Kidney epithelial cell (primary cell): ENCODE results near the gene JCAD. TPM values are rescaled to one million over a fixed set of nuclear protein-coding genes. Genes with fewer than 3 reads are reported as not detected.

ENCODE experiments used
- DNase-seq: peaks from one replicate; pipeline ENCODE4 v3.0.0-alpha.2; 2010; ENCODE audit warnings: low read depth
- H3K27me3 ChIP-seq: 2 replicates; pipeline ENCODE4 v1.6.0; 2011; ENCODE audit warnings: low read length; ENCODE audit not compliant: control insufficient read depth, insufficient read depth
- H3K36me3 ChIP-seq: 2 replicates; pipeline ENCODE4 v1.5.1; 2011; ENCODE audit warnings: low read length; ENCODE audit not compliant: control insufficient read depth, insufficient read depth
- H3K4me3 ChIP-seq: 2 replicates; pipeline ENCODE4 v1.5.1; 2011; ENCODE audit warnings: low read depth, mild to moderate bottlenecking, control low read depth, low read length
- total RNA-seq: library from RNA; depleted of rRNA; stranded (reverse); fragments of >200 nt; gene quantifications from 2 replicates; pipeline ENCODE4 v1.2.3, GENCODE V29; 2015
- TF ChIP-seq, protein P1 (sequence below): IDR thresholded peaks from 2 replicates; pipeline ENCODE4 v1.5.1; 2011; ENCODE audit warnings: mild to moderate bottlenecking, moderate library complexity, low read length, control low read depth, inconsistent platforms; ENCODE audit not compliant: insufficient read depth, poor library complexity, severe bottlenecking

Gene JCAD
- total RNA-seq, 1 donor from 2014 or later: 1.7 TPM

DNA sequence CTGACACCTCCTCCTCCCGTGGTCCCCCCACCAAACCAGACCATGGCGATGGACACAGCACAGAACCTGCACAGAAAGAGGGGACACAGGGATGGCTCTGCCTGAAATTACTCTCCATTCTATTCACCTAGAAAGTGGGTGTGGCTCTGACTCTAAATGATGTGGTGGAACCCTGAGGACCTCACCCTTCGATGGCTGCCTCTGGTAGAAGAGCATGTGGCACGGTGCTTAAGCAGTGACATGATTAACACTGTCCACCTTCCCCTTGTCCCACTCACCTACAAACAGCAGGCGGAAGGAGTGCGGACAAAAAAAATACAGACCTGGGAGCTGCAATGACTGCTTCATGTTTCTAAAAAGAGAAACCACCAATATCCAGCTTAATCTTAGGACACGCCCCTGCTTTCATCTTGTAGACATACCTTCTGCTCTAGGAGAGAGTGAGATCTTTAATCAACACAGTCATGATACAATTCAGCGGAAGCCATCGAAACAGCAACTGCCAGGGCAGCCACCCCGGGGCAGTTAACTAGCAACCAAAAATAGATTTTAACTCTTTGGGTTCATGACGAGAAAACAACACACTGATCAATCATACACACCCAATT is 11.4 kb downstream of the JCAD start:
- TF ChIP-seq, protein P1, sequence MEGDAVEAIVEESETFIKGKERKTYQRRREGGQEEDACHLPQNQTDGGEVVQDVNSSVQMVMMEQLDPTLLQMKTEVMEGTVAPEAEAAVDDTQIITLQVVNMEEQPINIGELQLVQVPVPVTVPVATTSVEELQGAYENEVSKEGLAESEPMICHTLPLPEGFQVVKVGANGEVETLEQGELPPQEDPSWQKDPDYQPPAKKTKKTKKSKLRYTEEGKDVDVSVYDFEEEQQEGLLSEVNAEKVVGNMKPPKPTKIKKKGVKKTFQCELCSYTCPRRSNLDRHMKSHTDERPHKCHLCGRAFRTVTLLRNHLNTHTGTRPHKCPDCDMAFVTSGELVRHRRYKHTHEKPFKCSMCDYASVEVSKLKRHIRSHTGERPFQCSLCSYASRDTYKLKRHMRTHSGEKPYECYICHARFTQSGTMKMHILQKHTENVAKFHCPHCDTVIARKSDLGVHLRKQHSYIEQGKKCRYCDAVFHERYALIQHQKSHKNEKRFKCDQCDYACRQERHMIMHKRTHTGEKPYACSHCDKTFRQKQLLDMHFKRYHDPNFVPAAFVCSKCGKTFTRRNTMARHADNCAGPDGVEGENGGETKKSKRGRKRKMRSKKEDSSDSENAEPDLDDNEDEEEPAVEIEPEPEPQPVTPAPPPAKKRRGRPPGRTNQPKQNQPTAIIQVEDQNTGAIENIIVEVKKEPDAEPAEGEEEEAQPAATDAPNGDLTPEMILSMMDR: no peak
- Histone ChIP-seq H3K27me3 (no peaks in the 10 kb centered on the region), H3K36me3 (no peaks in the 10 kb centered on the region), H3K4me3 (no peak overlapping the region)
- no peak for DNase-seq

GRCh38 chr10:30047430-30047829 is 12.0 kb downstream of the JCAD start:
- Histone ChIP-seq H3K4me3 (no peak overlapping the region), H3K27me3 (no peaks in the 10 kb centered on the region), H3K36me3 (no peaks in the 10 kb centered on the region)
- no peak for DNase-seq
- TF ChIP-seq, protein P1: no peak

GRCh38 chr10:30046476-30046875 is 12.9 kb downstream of the JCAD start:
- Histone ChIP-seq H3K27me3 (no peaks in the 10 kb centered on the region), H3K36me3 (no peaks in the 10 kb centered on the region), H3K4me3 (no peak overlapping the region)
- no peak for DNase-seq
- TF ChIP-seq, protein P1: no peak

DNA sequence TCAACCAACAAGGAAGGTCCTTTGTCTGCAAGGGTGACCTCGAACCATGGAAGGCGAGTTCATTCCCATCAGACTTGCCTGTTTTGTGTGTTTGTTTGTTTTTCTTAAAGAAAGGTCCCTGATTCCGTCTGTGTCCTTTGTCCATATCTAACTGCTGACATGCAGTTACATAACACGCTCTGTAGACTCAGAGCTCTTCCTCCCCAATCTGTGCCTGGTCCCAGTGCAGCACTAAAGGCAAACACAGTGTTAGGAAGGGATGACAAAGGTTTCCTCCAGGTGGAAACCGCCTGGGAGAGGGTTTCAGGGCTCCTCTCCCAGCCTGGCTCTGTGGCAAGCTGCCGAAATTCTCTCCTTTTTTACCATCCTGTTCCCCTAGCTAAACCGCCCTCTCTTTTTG is 13.4 kb downstream of the JCAD start:
- no peaks in the 10 kb centered on the region for H3K36me3 ChIP-seq
- TF ChIP-seq, protein P1: no peak
- no peak overlapping the region for H3K4me3 ChIP-seq
- no peaks in the 10 kb centered on the region for H3K27me3 ChIP-seq
- no peak for DNase-seq

DNA sequence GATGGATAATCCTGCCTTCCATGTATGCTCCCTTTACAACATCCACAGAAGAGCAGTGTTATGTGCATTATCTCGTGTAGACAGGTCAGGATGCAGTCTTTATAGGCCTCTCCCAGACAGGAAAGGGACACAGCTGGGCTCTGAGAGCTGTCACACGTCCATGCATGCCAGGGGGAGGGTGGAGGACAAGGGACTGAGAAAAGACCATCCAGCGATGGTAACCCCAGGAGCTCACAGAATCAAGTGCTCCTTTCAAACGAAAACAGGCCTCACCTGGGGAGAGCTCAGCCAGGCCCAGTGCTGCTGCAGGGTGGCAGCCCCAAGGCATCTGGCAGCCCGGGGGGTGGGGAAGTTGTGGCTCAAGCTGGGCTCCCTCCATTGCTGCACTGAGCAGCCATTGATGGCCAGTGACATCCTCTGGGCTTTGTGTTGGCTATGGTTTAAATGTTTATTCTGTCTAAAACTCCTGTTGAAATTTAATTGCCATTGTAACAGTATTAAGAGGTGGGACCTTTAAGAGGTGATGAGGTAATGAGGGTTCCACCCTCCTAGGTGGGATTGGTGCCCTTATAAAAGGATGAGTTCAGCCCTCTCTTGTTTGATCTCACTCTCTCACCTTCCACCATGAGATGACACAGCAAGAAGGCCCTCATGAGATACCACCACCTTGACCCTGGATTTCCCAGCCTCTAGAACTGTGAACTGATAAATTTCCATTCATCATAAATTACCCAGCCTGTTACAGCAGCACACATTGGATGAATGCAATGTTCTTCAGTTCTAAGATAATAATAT is 15.7 kb downstream of the JCAD start:
- Histone ChIP-seq H3K27me3 (no peaks in the 10 kb centered on the region), H3K36me3 (no peaks in the 10 kb centered on the region), H3K4me3 (no peak overlapping the region)
- DNase-seq: no peak
- TF ChIP-seq, protein P1: no peak

DNA sequence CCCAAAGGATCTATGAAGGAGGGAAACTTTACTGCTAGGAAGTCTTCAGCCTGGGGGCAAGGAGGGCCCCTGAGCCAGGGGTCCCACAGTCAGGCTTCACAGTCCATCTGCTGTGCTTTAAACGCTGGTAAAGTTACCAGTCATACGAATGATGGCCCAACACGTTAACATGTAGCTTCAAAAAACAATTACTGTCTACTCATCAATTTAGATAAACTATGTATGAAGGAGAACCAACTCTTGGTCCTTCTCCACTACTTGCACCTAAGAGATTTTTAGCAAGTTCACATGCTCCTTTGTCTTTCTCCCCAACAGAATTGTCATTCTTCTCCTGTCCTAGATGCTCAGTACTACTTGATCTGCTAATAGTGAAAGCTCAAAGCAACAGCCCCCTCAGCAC is 16.6 kb downstream of the JCAD start:
- TF ChIP-seq, protein P1: no peak
- Histone ChIP-seq H3K27me3 (no peaks in the 10 kb centered on the region), H3K4me3 (no peak overlapping the region), H3K36me3 (no peaks in the 10 kb centered on the region)
- DNase-seq: no peak
